ENCODE results near the gene DDX20. TPM values are rescaled to one million over a fixed set of nuclear protein-coding genes. Genes with fewer than 3 reads are reported as not detected.

The DDX20 gene
- total and polyA plus RNA-seq, 2 experiments from 2014 or later: 11.5 to 34.0 TPM

DNA sequence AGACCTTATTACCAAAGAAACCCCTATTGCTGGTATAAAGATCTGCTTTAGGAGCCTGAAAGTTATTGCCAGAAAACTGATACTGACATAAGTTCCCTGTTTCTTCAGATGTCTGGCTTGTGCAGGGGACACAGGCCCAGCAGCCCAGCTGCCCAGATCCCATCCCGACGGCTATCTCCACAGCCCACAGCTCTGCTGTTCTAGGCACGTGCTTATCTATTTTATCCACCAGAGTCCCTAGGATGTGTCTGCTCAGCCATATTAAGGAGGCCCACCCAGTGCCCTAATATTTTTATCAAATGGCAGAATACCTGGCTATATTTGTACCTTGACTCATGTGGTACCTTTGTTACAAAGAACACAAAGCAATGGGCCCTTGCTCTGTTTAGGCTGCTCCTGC is 58.9 kb downstream of the DDX20 start:
- no peak for DNase-seq (ENCODE audit: low read depth in 1 of 2, low spot score in 1 of 2)
- Histone ChIP-seq H3K4me1 (ENCODE audit: low read depth) (no peaks in the 10 kb centered on the region), H3K27ac (no peak overlapping the region), H3K9me3 (ENCODE audit: low read depth) (no peaks in the 10 kb centered on the region), H3K4me3 (no peak overlapping the region), H3K36me3 (no peaks in the 10 kb centered on the region), H3K27me3 (peaks cover 11% of the 10 kb centered on the region)
- TF ChIP-seq, protein P1, sequence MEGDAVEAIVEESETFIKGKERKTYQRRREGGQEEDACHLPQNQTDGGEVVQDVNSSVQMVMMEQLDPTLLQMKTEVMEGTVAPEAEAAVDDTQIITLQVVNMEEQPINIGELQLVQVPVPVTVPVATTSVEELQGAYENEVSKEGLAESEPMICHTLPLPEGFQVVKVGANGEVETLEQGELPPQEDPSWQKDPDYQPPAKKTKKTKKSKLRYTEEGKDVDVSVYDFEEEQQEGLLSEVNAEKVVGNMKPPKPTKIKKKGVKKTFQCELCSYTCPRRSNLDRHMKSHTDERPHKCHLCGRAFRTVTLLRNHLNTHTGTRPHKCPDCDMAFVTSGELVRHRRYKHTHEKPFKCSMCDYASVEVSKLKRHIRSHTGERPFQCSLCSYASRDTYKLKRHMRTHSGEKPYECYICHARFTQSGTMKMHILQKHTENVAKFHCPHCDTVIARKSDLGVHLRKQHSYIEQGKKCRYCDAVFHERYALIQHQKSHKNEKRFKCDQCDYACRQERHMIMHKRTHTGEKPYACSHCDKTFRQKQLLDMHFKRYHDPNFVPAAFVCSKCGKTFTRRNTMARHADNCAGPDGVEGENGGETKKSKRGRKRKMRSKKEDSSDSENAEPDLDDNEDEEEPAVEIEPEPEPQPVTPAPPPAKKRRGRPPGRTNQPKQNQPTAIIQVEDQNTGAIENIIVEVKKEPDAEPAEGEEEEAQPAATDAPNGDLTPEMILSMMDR (IDR thresholded peaks at IDR 0.05; ENCODE audit: low read depth, low read length): no peak

Other genes with a start within 250 kb of the DDX20 start
- gene RAP1A, start 136.1 kb upstream of the DDX20 start, total RNA-seq: 9.2 and 13.5 TPM in 2 replicates
- 18.3 and 24.9 TPM in 2 replicates for gene RAP1A, start 136.1 kb upstream of the DDX20 start, polyA plus RNA-seq
- 7.5 and 11.1 TPM in 2 replicates for gene INKA2, start 16.5 kb upstream of the DDX20 start, total RNA-seq
- gene INKA2, start 16.5 kb upstream of the DDX20 start, polyA plus RNA-seq: 4.5 and 7.2 TPM in 2 replicates
- gene KCND3, start 233.8 kb downstream of the DDX20 start, total RNA-seq: 0.33 and 0.35 TPM in 2 replicates
- 0.05 and 0.16 TPM in 2 replicates for gene KCND3, start 233.8 kb downstream of the DDX20 start, polyA plus RNA-seq